Spleen (tissue), 7 donors: ENCODE measurements around the gene RSF1.

Source experiments
- CTCF ChIP-seq, 11 experiments: fragments of 200-600 bp in 7 of 11; fragments of 450-650 bp in 4 of 11; sonication (generic) in 4 of 11; IDR thresholded peaks in 8 of 11; conservative IDR thresholded peaks in 3 of 11; 1 replicate in 7 of 11; 2 replicates in 4 of 11; pipeline versions ENCODE4 v1.4.0 to v1.8.0; 2016 to 2021; ENCODE audit warnings: antibody characterized with exemption in 11 of 11, inconsistent platforms in 4 of 11, mild to moderate bottlenecking in 1 of 11
- POLR2AphosphoS5 ChIP-seq, 3 donors: sonication (generic); formaldehyde crosslinking; IDR thresholded peaks; one replicate each; pipeline ENCODE4 v1.5.1; 2017; ENCODE audit warnings: antibody characterized with exemption in 3 of 3
- donor health status: DM: no; HTN: no; CAD: no; lungs with moderate emphysema.
- donor health status: DM: no; HTN: no; CAD: no.
- donor health status: DM: no; HTN: no; CAD: no.

DNA sequence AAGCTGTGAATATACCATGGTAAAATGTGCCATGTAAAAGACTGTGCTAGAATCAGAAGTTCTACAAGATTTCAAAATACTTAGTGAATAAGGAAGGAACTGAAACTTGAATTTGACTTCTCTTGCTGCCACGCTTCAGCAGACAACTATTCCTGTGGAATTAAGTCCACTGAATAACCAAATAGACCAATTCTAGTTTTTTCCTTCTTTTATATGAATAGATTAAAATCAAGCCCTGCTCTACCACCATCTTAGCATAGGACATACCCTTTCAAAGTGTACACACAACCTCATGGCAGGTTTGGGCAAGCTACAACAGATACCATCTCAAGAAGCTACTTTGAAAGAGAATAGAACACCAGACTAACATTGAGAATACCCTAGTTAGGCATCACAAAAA lies 159.6 kb downstream of the RSF1 start:
- no peak for TF ChIP-seq CTCF (IDR thresholded peaks at IDR 0.05 in 8 of 11, conservative IDR thresholded peaks at IDR 0.05 in 3 of 11)
- no peak for TF ChIP-seq POLR2AphosphoS5 (IDR thresholded peaks at IDR 0.05)
